Prostate gland (tissue), 2 donors: ENCODE data around the gene PGC. TPM values are rescaled to one million over a fixed set of nuclear protein-coding genes. Genes with fewer than 3 reads are reported as not detected.

Experiments used
- DNase-seq: peaks from one replicate; pipeline ENCODE4 v3.0.0-alpha.2; 2019; ENCODE audit warnings: low spot score
- H3K27ac ChIP-seq, 2 donors: fragments of 200-600 bp; sonication (generic); 2 replicates each; pipeline ENCODE4 v1.5.1; 2017 to 2019
- H3K27me3 ChIP-seq: fragments of 200-600 bp; sonication (generic); replicated peaks from 2 replicates; pipeline ENCODE4 v1.5.1; 2019; ENCODE audit not compliant: insufficient read depth
- H3K36me3 ChIP-seq, 2 donors: fragments of 200-600 bp; sonication (generic); 1 replicate in 1 of 2; 2 replicates in 1 of 2; pipeline versions ENCODE4 v1.5.1 to v1.8.1; 2017 to 2019
- H3K4me1 ChIP-seq: fragments of 200-600 bp; sonication (generic); replicated peaks from 2 replicates; pipeline ENCODE4 v1.5.1; 2019
- H3K4me3 ChIP-seq, 2 donors: fragments of 200-600 bp; sonication (generic); 2 replicates each; pipeline ENCODE4 v1.5.1; 2017 to 2019
- H3K9me3 ChIP-seq: fragments of 200-600 bp; sonication (generic); 2 replicates; pipeline ENCODE4 v1.5.1; 2017
- POLR2A ChIP-seq: fragments of 450-650 bp; IDR thresholded peaks from one replicate; pipeline ENCODE4 v1.6.1; 2016; ENCODE audit warnings: antibody characterized with exemption, mild to moderate bottlenecking
- POLR2AphosphoS5 ChIP-seq: sonication (generic); formaldehyde crosslinking; IDR thresholded peaks from one replicate; pipeline ENCODE4 v1.6.1; 2017; ENCODE audit warnings: antibody characterized with exemption
- WGBS: methylation state at CpG from one replicate; pipeline ENCODE4 v1.1.5; 2018; 5-methylcytosine and 5-hydroxymethylcytosine counted together
- intact Hi-C: fragments of 100-400 bp; cut with DNase I; formaldehyde crosslinking; loops from one replicate; pipeline ENCODE4 v1.14.2; 2022
- total RNA-seq, 2 donors: library from RNA; depleted of rRNA; stranded (reverse); fragments of >200 nt; gene quantifications; one replicate each; pipeline ENCODE4 v1.1.0, GENCODE V29; 2016
- TF ChIP-seq, protein P1 (sequence below), 4 experiments: fragments of 200-600 bp in 2 of 4; fragments of 450-650 bp in 2 of 4; sonication (generic) in 2 of 4; IDR thresholded peaks; 1 replicate in 3 of 4; 2 replicates in 1 of 4; pipeline ENCODE4 v1.5.1; 2016 to 2019; ENCODE audit warnings: antibody characterized with exemption in 4 of 4, mild to moderate bottlenecking in 2 of 4, moderate library complexity in 2 of 4

PGC gene
- total RNA-seq, 2 donors from 2014 or later, result 18.4 to 391 TPM

DNA sequence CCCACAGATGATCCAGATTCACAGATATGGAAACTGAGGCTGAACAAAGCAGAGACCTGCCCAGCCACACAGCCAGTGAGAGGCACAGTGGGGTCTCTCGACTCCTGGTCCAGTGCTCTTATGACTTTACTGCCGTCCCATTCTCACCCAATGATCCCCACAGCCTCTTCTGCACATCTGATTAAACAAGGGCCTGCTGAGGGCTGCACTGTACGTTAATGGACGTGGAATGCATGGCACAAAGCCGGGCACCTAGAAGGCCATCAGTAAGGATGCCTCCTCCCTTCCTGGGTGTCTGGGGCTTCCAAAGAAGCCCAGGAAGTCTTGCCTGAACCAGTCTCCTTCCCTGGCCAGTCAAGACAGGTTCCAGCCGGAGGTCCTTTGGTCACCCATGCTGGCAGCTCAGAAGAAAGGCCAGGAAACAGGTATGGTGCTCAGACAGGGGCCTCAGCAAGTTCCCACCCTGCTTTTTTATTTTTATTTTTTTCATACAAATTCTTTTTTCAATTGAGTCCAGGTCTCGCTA lies 15.6 kb downstream of the PGC start:
- peak overlapping the region in 1 of 2 donors; percentile 99 for H3K27ac ChIP-seq
- intact Hi-C loops, result no loop called here
- WGBS, result 85% methylated on average over 7 of the region's 7 CpGs
- H3K4me3 ChIP-seq, result peak overlapping the region in 1 of 2 donors; percentile 96
- H3K27me3 ChIP-seq, result no peaks in the 10 kb centered on the region
- H3K4me1 ChIP-seq, result peaks cover 49% of the 10 kb centered on the region
- no peaks in the 10 kb centered on the region for H3K36me3 ChIP-seq
- H3K9me3 ChIP-seq, result no peaks in the 10 kb centered on the region
- no peak for DNase-seq
- no peak for TF ChIP-seq POLR2A
- TF ChIP-seq POLR2AphosphoS5, result no peak
- TF ChIP-seq, protein P1, sequence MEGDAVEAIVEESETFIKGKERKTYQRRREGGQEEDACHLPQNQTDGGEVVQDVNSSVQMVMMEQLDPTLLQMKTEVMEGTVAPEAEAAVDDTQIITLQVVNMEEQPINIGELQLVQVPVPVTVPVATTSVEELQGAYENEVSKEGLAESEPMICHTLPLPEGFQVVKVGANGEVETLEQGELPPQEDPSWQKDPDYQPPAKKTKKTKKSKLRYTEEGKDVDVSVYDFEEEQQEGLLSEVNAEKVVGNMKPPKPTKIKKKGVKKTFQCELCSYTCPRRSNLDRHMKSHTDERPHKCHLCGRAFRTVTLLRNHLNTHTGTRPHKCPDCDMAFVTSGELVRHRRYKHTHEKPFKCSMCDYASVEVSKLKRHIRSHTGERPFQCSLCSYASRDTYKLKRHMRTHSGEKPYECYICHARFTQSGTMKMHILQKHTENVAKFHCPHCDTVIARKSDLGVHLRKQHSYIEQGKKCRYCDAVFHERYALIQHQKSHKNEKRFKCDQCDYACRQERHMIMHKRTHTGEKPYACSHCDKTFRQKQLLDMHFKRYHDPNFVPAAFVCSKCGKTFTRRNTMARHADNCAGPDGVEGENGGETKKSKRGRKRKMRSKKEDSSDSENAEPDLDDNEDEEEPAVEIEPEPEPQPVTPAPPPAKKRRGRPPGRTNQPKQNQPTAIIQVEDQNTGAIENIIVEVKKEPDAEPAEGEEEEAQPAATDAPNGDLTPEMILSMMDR (IDR thresholded peaks at IDR 0.05), result no peak

DNA sequence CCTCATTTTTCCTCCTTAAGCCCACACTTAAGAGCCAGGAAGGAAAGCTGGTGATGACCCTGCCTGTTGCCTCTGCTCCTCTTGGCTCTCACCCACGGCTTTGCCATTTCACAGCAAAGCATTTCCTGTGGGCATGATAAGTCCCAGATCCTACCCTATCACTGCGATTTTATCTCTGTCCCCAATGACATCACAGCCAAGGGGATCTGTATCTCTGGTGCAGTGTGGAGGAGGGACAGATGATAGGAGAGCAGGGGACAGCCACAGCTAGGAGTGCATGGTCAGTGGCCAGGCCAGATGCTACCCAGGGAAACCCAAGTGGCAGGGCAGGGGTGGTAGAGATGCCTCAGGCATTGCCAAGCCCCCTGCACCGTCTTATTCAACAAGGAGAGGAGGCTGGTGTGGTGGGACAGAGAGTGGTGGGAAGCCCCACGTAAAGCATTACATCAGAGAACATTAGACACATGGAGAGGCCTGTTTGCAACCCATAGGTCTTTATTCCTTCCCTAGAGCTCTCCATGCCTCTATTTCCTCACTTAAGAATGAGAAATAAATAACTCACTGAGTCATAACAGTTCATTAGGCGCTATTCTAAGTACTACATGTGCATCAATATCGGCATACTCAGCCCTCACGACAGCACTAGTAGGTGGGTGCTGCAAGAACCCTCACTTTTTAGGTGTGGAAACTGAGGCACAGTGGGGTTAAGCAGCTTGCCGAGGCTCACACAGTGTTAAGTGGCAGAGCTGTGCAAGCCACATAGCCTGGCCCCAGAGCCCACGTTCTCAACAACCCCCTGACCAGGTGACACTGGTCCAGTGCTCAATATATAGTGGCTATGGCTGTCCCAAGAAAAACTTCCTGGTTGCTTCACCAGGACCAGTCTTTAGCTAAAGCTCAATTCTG lies 16.4 kb downstream of the PGC start:
- H3K4me3 ChIP-seq, result no peak overlapping the region
- no peak for TF ChIP-seq POLR2AphosphoS5
- TF ChIP-seq POLR2A, result no peak
- TF ChIP-seq, protein P1 (IDR thresholded peaks at IDR 0.05), result no peak
- H3K36me3 ChIP-seq, result no peaks in the 10 kb centered on the region
- no peaks in the 10 kb centered on the region for H3K9me3 ChIP-seq
- peak overlapping the region in 1 of 2 donors; percentile 89 for H3K27ac ChIP-seq
- peaks cover 49% of the 10 kb centered on the region for H3K4me1 ChIP-seq
- intact Hi-C loops, result no loop called here
- WGBS, result 78% methylated on average over 9 of the region's 9 CpGs
- H3K27me3 ChIP-seq, result no peaks in the 10 kb centered on the region
- DNase-seq, result no peak

DNA sequence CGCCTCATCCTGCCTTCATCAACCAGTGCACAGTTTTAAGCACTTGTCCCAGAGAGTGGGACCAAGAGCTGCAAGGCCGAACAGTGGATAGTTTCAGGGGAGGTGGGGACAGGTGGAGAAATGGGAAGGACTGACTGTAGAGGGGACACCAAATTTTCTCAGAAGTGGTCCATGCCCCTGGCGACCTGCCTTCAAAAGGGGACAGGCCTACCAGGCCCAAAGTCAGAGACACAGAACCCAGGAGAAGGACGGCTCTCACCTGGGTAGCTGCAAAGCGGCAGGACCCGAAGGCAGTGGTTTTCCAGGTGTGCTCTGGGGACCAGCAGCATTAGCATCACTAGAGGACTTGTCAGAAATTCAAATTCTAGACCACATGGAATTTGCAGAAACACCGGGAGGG lies 17.6 kb downstream of the PGC start:
- intact Hi-C loops, result no loop called here
- Histone ChIP-seq H3K36me3 (no peaks in the 10 kb centered on the region), H3K4me3 (no peak overlapping the region), H3K9me3 (no peaks in the 10 kb centered on the region), H3K27ac (peak overlapping the region; percentile 79 to 89), H3K27me3 (no peaks in the 10 kb centered on the region), H3K4me1 (peaks cover 49% of the 10 kb centered on the region)
- TF ChIP-seq POLR2AphosphoS5, result no peak
- no peak for TF ChIP-seq POLR2A
- TF ChIP-seq, protein P1 (IDR thresholded peaks at IDR 0.05), result no peak
- no peak for DNase-seq
- 93% methylated on average over 7 of the region's 7 CpGs for WGBS

DNA sequence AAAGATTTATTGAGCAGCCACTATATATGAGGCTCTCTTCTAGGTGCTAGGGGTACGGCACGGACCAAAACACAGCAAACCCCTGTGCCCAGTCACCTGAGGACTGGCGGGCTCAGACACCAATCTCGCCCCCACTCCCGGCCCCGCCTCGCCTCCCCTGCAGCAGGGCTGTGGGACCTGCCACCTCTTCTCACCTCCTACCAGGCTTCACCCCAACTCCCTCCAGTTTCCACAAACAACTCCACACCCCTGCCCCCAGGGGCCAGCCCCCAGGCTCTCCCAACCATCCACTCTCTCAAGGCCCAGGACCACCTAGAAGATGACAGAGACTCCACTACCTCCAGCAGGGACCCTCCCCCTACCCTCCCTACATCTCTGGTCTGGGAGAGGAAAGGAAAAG lies 18.2 kb downstream of the PGC start:
- Histone ChIP-seq H3K4me1 (peaks cover 49% of the 10 kb centered on the region), H3K36me3 (no peaks in the 10 kb centered on the region), H3K9me3 (no peaks in the 10 kb centered on the region), H3K27ac (peak overlapping the region; percentile 79 to 89), H3K4me3 (no peak overlapping the region), H3K27me3 (no peaks in the 10 kb centered on the region)
- TF ChIP-seq POLR2AphosphoS5 (no peak), POLR2A (no peak)
- TF ChIP-seq, protein P1 (IDR thresholded peaks at IDR 0.05), result no peak
- no peak for DNase-seq
- intact Hi-C loops, result no loop called here
- 82% methylated on average over 7 of the region's 7 CpGs for whole genome bisulfite sequencing
